Measurements from ENCODE around the gene ICA1.

DNA sequence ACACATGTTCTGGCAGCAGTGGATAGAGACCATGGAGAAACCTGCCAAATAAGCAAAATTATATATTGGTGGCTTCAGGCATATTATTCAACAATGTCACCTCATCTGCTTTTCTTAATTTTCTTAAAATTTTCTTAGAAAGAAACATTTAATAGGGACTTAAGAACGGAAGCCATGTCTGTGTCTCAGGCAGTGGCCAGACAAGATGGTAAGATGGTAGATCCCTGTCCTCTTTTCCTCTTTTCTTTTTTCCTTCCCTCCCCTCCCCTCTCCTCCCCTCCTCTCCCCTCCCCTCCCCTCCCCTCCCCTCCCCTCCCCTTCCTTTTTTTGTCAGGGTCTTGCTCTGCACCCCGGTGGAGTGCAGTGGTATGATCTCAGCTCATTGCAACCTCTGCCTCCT, 24.2 kb upstream of the ICA1 start:
- TF ChIP-seq CTCF (IDR thresholded peaks at IDR 0.05) (no peak), EP300 (IDR thresholded peaks at IDR 0.05) (no peak), JUNB (IDR thresholded peaks at IDR 0.05) (no peak), POLR2A (IDR thresholded peaks at IDR 0.05; ENCODE audit: low read length) (no peak), RAD21 (conservative IDR thresholded peaks at IDR 0.05 in 1 of 2, IDR thresholded peaks at IDR 0.05 in 1 of 2) (no peak), REST (IDR thresholded peaks at IDR 0.05) (no peak), MYC (IDR thresholded peaks at IDR 0.05; ENCODE audit: borderline replicate concordance, low read length) (no peak), CHD2 (IDR thresholded peaks at IDR 0.05; ENCODE audit: low read length, partially characterized antibody) (no peak), NR3C1 (IDR thresholded peaks at IDR 0.05) (no peak), GATA3 (IDR thresholded peaks at IDR 0.05; ENCODE audit: borderline replicate concordance) (no peak), MAFK (IDR thresholded peaks at IDR 0.05; ENCODE audit: partially characterized antibody) (peak; percentile 5)
- TF ChIP-seq, protein P1, sequence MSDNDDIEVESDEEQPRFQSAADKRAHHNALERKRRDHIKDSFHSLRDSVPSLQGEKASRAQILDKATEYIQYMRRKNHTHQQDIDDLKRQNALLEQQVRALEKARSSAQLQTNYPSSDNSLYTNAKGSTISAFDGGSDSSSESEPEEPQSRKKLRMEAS (IDR thresholded peaks at IDR 0.05), result no peak
